ENCODE data around the gene ZNF446. TPM values are rescaled to one million over a fixed set of nuclear protein-coding genes. Genes with fewer than 3 reads are reported as not detected.
A peak's percentile ranks its signal among the peaks of the same experiment; 100 is the strongest.

Gene ZNF446
- total and polyA plus RNA-seq, 8 donors, result 4.6 to 26.1 (median 8.1) TPM

DNA sequence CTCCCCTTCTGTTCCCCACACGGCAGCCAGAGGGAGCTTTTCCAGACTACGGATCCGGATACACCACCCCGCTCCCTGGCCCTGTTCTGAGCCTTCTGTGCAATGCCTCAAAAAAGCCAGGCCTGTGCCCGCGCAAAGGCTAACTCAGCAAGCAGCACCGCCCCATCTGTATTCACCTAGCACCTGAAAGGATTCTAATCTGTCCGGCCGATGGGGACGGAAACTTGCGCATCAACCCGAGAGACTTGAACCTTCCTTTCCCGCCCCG, 42.9 kb downstream of the ZNF446 start:
- Histone ChIP-seq H3K36me3 (peaks cover 16 to 25% (median 22%) of the 10 kb centered on the region in 4 donors), H3K27me3 (no peaks in the 10 kb centered on the region), H3K4me1 (peaks cover 29 to 65% (median 59%) of the 10 kb centered on the region in 4 donors), H3K4me3 (peak overlapping the region; percentile 80 to 94 (median 86)), H3K9me3 (no peaks in the 10 kb centered on the region), H3K27ac (peak overlapping the region; percentile 96 to 100 (median 98))
- TF ChIP-seq POLR2A (IDR thresholded peaks at IDR 0.05), result no peak
- TF ChIP-seq, protein P1, sequence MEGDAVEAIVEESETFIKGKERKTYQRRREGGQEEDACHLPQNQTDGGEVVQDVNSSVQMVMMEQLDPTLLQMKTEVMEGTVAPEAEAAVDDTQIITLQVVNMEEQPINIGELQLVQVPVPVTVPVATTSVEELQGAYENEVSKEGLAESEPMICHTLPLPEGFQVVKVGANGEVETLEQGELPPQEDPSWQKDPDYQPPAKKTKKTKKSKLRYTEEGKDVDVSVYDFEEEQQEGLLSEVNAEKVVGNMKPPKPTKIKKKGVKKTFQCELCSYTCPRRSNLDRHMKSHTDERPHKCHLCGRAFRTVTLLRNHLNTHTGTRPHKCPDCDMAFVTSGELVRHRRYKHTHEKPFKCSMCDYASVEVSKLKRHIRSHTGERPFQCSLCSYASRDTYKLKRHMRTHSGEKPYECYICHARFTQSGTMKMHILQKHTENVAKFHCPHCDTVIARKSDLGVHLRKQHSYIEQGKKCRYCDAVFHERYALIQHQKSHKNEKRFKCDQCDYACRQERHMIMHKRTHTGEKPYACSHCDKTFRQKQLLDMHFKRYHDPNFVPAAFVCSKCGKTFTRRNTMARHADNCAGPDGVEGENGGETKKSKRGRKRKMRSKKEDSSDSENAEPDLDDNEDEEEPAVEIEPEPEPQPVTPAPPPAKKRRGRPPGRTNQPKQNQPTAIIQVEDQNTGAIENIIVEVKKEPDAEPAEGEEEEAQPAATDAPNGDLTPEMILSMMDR (IDR thresholded peaks at IDR 0.05), result peak in 2 of 7 experiments; percentile 54 to 71
- intact Hi-C loops (cut with DNase I; ENCODE audit: low total_unique reads), result no loop called here
- 0 to 2% (median 1%) methylated on average over 14 of the region's 14 CpGs for WGBS, 5 donors
- DNase-seq, result peak; percentile 59 to 89

DNA sequence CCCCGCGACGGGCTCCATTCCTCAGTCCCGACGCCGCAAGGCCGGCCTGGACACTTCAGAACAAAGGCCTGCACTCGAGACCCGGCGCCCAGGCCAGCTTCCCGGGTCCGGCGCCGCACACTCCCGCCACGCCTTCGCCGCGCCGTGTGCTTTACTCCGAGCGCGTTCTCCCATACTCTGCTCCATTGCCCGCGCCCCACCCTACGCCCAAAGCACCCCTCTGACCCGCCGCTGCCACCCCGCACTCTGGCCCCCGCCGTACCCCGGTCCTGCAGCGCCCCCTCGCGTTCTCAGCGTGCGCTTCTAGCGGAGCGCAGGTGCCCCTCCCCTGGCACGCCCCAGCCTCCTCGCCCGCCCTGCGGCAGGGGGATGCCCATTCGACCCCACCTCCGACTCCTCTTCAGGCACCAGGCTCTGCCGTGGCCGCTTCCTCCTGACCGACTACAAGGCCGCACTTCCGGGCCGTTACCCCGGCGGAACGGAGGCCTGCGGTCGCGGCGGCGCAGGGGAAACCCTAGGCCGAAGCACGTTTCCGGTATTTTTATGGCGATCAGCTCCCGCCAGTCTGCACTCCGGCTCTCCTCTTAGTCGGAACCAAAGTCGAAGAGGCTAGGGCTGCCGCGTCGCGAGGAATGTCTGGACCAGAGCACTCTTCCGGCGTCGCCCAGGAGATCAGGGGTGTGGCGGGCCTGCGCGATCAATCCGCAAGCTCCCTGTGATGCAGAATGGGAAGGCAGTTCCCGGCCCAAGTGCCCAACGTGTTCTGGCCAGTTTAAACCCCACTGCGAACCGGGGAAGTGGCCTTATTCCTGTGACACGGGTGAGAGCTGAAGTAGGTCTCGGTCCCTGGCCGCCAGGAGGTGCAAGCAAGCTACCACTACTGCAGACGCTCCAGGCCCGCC, 43.5 kb downstream of the ZNF446 start, which contains the start of gene ZBTB45:
Gene ZBTB45 (minus strand): TSS at position 456 of the 902 bp plus-strand sequence. CDS start 2,137 bp downstream, outside the sequence.
- intact Hi-C loops (cut with DNase I; ENCODE audit: low total_unique reads), result no loop called here
- WGBS, 5 donors, result 0 to 1% (median 0%) methylated on average over 76 to 87 of the region's 87 CpGs
- no peak for TF ChIP-seq EP300 (IDR thresholded peaks at IDR 0.05)
- peak in 1 of 4 donors; percentile 9 for TF ChIP-seq POLR2A (IDR thresholded peaks at IDR 0.05)
- TF ChIP-seq POLR2AphosphoS5 (IDR thresholded peaks at IDR 0.05), result peak in 2 of 3 donors; percentile 74 to 91
- TF ChIP-seq, protein P1 (IDR thresholded peaks at IDR 0.05), result peak in 5 of 7 experiments; percentile 35 to 93 (median 65)

GRCh38 chr19:58520257-58520599, 44.1 kb downstream of the ZNF446 start:
- Histone ChIP-seq H3K27ac (peak overlapping the region; percentile 96 to 100 (median 98)), H3K9me3 (no peaks in the 10 kb centered on the region), H3K27me3 (no peaks in the 10 kb centered on the region), H3K36me3 (peaks cover 16 to 24% (median 22%) of the 10 kb centered on the region in 4 donors), H3K4me1 (peaks cover 22 to 55% (median 47%) of the 10 kb centered on the region in 4 donors), H3K4me3 (peak overlapping the region; percentile 80 to 94 (median 86))
- 3 to 13% (median 7%) methylated on average over 6 to 7 of the region's 7 CpGs for whole genome bisulfite sequencing, 5 donors
- no peak for DNase-seq
- intact Hi-C loops (cut with DNase I; ENCODE audit: low total_unique reads), result no loop called here
- TF ChIP-seq POLR2AphosphoS5 (IDR thresholded peaks at IDR 0.05), result no peak
- no peak for TF ChIP-seq EP300 (IDR thresholded peaks at IDR 0.05)
- TF ChIP-seq, protein P1 (IDR thresholded peaks at IDR 0.05), result no peak

More for the DNA sequence above, 43.5 kb downstream of the ZNF446 start, which contains the start of gene ZBTB45:
- peak; percentile 93 to 98 for DNase-seq
- Histone ChIP-seq H3K4me1 (peaks cover 23 to 59% (median 53%) of the 10 kb centered on the region in 4 donors), H3K4me3 (peak within 1 kb of the TSS; percentile 80 to 94 (median 86)), H3K9me3 (no peaks in the 10 kb centered on the region), H3K27me3 (no peaks in the 10 kb centered on the region), H3K36me3 (peaks cover 16 to 25% (median 22%) of the 10 kb centered on the region in 4 donors), H3K27ac (peak within 1 kb of the TSS; percentile 96 to 100 (median 98))

GRCh38 chr19:58521651-58522050, 45.5 kb downstream of the ZNF446 start:
- Histone ChIP-seq H3K4me3 (no peak overlapping the region), H3K27ac (peak overlapping the region in 4 of 5 donors; percentile 10 to 100 (median 74)), H3K9me3 (no peaks in the 10 kb centered on the region), H3K27me3 (no peaks in the 10 kb centered on the region), H3K36me3 (peaks cover 7 to 10% (median 9%) of the 10 kb centered on the region in 4 donors), H3K4me1 (peaks cover 22 to 40% (median 33%) of the 10 kb centered on the region in 4 donors)
- intact Hi-C loops (cut with DNase I; ENCODE audit: low total_unique reads), result no loop called here
- DNase-seq, result no peak
- WGBS, 5 donors, result 32 to 63% (median 51%) methylated on average over 4 of the region's 4 CpGs
- TF ChIP-seq POLR2AphosphoS5 (IDR thresholded peaks at IDR 0.05), result no peak
- TF ChIP-seq EP300 (IDR thresholded peaks at IDR 0.05), result no peak
- TF ChIP-seq POLR2A (IDR thresholded peaks at IDR 0.05), result no peak
- TF ChIP-seq, protein P1 (IDR thresholded peaks at IDR 0.05), result no peak
